ENCODE results near the gene TEX14. TPM values are rescaled to one million over a fixed set of nuclear protein-coding genes. Genes with fewer than 3 reads are reported as not detected.

Gene TEX14
- total RNA-seq, 1 experiment from 2014 or later: 0.31 TPM

DNA sequence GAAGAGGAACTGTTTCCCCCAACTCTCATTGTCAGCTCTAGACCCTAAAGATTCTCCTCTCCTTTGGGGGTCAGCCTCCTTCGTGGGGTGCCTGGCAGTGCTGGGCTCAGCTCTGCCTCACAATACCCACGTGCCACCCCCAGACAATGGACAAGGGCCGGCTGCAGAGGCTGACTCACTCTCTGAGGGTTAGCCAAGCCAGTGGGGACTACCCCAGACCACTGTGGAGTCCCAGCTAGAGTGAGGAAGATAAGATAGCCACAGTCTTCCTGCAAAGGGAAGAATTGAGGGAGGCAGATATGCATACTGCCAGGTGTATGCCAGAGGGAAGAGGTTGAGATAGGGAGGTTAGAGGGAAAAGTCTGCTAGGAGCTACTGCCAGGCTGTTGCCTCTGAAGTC, 163.9 kb downstream of the TEX14 start:
- Histone ChIP-seq H3K18ac (ENCODE audit: insufficient read length, low read depth, low read length) (no peak overlapping the region), H3K4me1 (ENCODE audit: insufficient read depth, low read length) (no peaks in the 10 kb centered on the region; the same call in 1 of the 2 replicates), H3K4me2 (ENCODE audit: insufficient read depth, insufficient read length, low read length) (no peak overlapping the region), H2AK5ac (ENCODE audit: insufficient read length, low read length) (no peak overlapping the region), H4K5ac (ENCODE audit: insufficient read length, low read depth, low read length) (no peak overlapping the region), H3K14ac (ENCODE audit: insufficient read depth, low read length) (no peak overlapping the region), H4K8ac (replicated peaks; ENCODE audit: insufficient read length, low read depth, low read length) (no peak overlapping the region), H3K9ac (ENCODE audit: extremely low read depth, insufficient read length, low read length) (no peak overlapping the region), H2BK120ac (ENCODE audit: low read depth, low read length, poor library complexity, severe bottlenecking) (no peak overlapping the region), H2BK12ac (ENCODE audit: insufficient read length, low read depth, low read length) (no peak overlapping the region), H2BK20ac (ENCODE audit: low read depth, low read length, poor library complexity, severe bottlenecking) (no peak overlapping the region), H3T11ph (ENCODE audit: low read length) (no peak overlapping the region), H2AFZ (ENCODE audit: low read length) (no peak overlapping the region), H4K20me1 (ENCODE audit: control insufficient read depth, insufficient read depth, insufficient read length) (no peaks in the 10 kb centered on the region), H4K91ac (ENCODE audit: insufficient read length, low read depth, low read length) (no peak overlapping the region), H3K23ac (ENCODE audit: insufficient read length, low read depth, low read length) (no peak overlapping the region), H3K4ac (ENCODE audit: low read depth, low read length) (no peak overlapping the region), H3K79me1 (ENCODE audit: insufficient read depth, low read depth, low read length, poor library complexity, severe bottlenecking) (no peaks in the 10 kb centered on the region), H3K79me2 (ENCODE audit: insufficient read depth, low read length) (no peaks in the 10 kb centered on the region), H3K23me2 (ENCODE audit: insufficient read length, low read depth, low read length, poor library complexity, severe bottlenecking) (peaks cover 5% of the 10 kb centered on the region), H2BK15ac (ENCODE audit: low read depth, low read length) (no peak overlapping the region), H3K56ac (ENCODE audit: insufficient read length, low read depth, low read length) (no peak overlapping the region), H3K27ac (ENCODE audit: insufficient read length, low read depth, low read length) (no peak overlapping the region), H2BK5ac (ENCODE audit: insufficient read length, low read length) (no peak overlapping the region), H3K27me3 (ENCODE audit: insufficient read depth, low read length) (no peaks in the 10 kb centered on the region), H3K9me3 (ENCODE audit: control insufficient read depth, low read depth, low read length) (no peaks in the 10 kb centered on the region)
- WGBS (ENCODE audit: extremely low coverage, insufficient read length, low lambda C conversion rate): no CpG with 5 or more reads among the region's 3 CpGs
- no peak for DNase-seq
- H3K9me3 Mint-ChIP-seq: no peaks in the 10 kb centered on the region
- H3K36me3 Mint-ChIP-seq (ENCODE audit: insufficient read depth in 1 of 3, low read depth in 3 of 3): no peaks in the 10 kb centered on the region
- TF ChIP-seq, protein P1, sequence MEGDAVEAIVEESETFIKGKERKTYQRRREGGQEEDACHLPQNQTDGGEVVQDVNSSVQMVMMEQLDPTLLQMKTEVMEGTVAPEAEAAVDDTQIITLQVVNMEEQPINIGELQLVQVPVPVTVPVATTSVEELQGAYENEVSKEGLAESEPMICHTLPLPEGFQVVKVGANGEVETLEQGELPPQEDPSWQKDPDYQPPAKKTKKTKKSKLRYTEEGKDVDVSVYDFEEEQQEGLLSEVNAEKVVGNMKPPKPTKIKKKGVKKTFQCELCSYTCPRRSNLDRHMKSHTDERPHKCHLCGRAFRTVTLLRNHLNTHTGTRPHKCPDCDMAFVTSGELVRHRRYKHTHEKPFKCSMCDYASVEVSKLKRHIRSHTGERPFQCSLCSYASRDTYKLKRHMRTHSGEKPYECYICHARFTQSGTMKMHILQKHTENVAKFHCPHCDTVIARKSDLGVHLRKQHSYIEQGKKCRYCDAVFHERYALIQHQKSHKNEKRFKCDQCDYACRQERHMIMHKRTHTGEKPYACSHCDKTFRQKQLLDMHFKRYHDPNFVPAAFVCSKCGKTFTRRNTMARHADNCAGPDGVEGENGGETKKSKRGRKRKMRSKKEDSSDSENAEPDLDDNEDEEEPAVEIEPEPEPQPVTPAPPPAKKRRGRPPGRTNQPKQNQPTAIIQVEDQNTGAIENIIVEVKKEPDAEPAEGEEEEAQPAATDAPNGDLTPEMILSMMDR (conservative IDR thresholded peaks at IDR 0.05): no peak
- H3K4me1 Mint-ChIP-seq: peaks cover 25 to 51% of the 10 kb centered on the region in 2 experiments
- H3K27ac Mint-ChIP-seq: no peak overlapping the region
- H3K4me3 Mint-ChIP-seq: no peak overlapping the region
- H3K27me3 Mint-ChIP-seq (ENCODE audit: low read depth): peaks cover 34% of the 10 kb centered on the region
